ENCODE data around the gene RAP2A.

- TF ChIP-seq PKNOX1 (IDR thresholded peaks at IDR 0.05) (no peak), FOXM1 (IDR thresholded peaks at IDR 0.05; ENCODE audit: borderline replicate concordance) (no peak), SUZ12 (IDR thresholded peaks at IDR 0.05) (no peak)
Measured at GRCh38 chr13:97434397-97435201, 630 bp downstream of the RAP2A start.
